Panc1 (cell line): ENCODE data around the gene CHTOP.

Experiments
- CTCF ChIP-seq: fragments of 450-650 bp; IDR thresholded peaks from 2 replicates; pipeline ENCODE4 v1.5.1; 2017; ENCODE audit warnings: mild to moderate bottlenecking
- POLR2AphosphoS5 ChIP-seq: IDR thresholded peaks from 2 replicates; pipeline ENCODE4 v1.6.1; 2012; ENCODE audit warnings: mild to moderate bottlenecking, low read depth, low read length, moderate library complexity
- REST ChIP-seq, 2 experiments: IDR thresholded peaks; 2 replicates each; pipeline ENCODE4 v1.6.1; 2011 to 2012; ENCODE audit warnings: low read depth in 2 of 2, control low read depth in 1 of 2, low read length in 1 of 2, mild to moderate bottlenecking in 1 of 2, moderate library complexity in 1 of 2; ENCODE audit not compliant: insufficient read depth in 1 of 2
- SIN3A ChIP-seq: IDR thresholded peaks from 2 replicates; pipeline ENCODE4 v1.6.1; 2012; ENCODE audit warnings: low read depth, mild to moderate bottlenecking, low read length, moderate library complexity, borderline replicate concordance; ENCODE audit not compliant: insufficient read depth

GRCh38 chr1:153627715-153628626 lies 5.9 kb upstream of the CHTOP start, which contains the start of gene S100A1:
- no peak; the same call in 1 of the 2 replicates for TF ChIP-seq CTCF
- TF ChIP-seq POLR2AphosphoS5 = no peak
- TF ChIP-seq SIN3A = no peak
- TF ChIP-seq REST (IDR thresholded peaks at IDR 0.05; ENCODE audit: insufficient read depth in 1 of 2, low read depth in 2 of 2, low read length in 1 of 2) = no peak
